Smooth muscle cell of bladder (primary cell): Measurements from ENCODE around the gene AP3B2. TPM values are rescaled to one million over a fixed set of nuclear protein-coding genes. Genes with fewer than 3 reads are reported as not detected.

Experiments used
- total RNA-seq: library from RNA; depleted of rRNA; stranded (reverse); fragments of >200 nt; gene quantifications from 2 replicates; pipeline ENCODE4 v1.2.3, GENCODE V29; 2014

The AP3B2 gene, protein sequence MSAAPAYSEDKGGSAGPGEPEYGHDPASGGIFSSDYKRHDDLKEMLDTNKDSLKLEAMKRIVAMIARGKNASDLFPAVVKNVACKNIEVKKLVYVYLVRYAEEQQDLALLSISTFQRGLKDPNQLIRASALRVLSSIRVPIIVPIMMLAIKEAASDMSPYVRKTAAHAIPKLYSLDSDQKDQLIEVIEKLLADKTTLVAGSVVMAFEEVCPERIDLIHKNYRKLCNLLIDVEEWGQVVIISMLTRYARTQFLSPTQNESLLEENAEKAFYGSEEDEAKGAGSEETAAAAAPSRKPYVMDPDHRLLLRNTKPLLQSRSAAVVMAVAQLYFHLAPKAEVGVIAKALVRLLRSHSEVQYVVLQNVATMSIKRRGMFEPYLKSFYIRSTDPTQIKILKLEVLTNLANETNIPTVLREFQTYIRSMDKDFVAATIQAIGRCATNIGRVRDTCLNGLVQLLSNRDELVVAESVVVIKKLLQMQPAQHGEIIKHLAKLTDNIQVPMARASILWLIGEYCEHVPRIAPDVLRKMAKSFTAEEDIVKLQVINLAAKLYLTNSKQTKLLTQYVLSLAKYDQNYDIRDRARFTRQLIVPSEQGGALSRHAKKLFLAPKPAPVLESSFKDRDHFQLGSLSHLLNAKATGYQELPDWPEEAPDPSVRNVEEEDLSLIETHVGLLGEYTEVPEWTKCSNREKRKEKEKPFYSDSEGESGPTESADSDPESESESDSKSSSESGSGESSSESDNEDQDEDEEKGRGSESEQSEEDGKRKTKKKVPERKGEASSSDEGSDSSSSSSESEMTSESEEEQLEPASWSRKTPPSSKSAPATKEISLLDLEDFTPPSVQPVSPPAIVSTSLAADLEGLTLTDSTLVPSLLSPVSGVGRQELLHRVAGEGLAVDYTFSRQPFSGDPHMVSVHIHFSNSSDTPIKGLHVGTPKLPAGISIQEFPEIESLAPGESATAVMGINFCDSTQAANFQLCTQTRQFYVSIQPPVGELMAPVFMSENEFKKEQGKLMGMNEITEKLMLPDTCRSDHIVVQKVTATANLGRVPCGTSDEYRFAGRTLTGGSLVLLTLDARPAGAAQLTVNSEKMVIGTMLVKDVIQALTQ
- total RNA-seq: 0.28 and 0.43 TPM in 2 replicates

DNA sequence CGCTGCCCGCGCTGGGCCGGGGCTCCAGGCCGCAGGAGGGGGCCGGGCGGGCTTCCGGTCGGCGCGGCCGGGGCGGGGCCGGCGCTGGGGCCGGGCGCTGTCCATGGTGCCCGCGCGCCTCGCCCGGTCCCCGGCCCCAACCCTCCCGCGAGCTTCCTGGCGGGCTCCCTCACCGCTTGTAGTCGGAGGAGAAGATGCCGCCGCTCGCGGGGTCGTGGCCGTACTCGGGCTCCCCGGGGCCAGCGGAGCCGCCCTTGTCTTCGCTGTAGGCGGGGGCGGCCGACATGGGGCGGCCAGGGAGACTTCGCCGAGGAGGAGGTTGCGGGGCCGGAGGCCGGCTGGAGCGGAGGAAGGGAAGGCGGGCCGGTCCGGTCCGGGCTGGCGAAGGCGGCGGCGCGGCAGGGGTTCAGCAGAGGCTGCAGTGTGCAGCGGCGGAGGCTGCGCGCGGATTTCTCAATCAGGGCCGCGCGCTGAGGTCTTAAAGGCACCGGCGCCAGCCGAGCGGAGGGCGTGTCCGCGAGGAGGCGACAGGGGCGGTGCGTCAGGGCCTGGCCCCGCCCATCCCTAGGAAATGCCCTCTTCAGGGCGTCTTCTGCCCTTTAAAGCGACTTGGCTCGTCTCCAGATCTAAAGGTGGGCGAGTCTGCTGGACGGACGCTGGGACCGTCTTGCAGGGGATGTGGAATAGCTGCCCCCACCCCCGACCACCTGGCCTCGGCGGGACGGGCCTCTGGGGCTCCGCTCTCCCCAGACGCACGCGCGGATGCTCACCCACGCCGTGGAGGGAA lies at the start of gene AP3B2:
TSS of gene AP3B2 (minus strand) at position 455 of the 787 bp plus-strand sequence. CDS start at position 286, 169 bp downstream.

DNA sequence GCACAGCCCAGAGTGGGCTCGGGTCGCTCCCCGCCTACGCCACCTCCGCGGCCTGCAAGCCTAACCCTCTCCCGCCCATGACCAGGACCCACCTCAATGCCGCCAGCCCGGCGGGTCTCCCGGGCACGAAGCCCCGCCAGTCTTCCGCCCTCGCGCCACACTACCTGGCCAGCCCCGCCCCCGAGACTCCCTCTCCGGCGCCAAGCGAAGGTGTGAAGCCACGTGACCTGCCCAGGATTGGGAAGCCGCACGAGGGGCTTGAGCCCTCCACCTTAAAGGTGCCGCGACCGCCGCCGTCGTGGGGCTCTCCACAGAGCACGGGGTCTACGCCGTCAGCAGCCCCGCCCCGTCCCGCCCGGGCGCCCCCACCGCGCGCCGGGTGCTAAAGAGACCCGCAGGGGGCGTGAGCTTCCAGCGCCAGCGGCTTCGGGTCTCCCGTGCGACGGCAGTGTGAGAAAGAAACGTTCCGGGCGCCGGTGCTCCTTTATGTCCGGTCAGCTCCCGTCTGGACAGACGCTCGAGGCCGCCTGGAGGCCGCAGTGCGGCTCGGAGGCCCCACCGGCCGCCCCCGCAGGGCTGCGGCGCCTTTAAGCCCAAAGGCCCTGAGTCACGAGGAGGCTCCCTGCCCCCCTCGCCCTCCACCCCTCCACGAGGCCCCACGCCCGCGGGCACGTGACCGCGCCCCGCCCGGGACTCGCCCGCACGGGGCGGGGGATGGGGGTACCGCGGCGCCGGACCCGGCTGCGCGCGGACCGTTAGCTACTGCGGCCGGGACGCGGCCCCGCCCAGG lies 62.4 kb downstream of the AP3B2 start, which contains the start of gene CPEB1:
TSS of gene CPEB1 (minus strand) at position 319 of the 790 bp plus-strand sequence. CDS start 18,904 bp downstream, outside the sequence.

Other genes with a start within 250 kb of the AP3B2 start
- 2,706 and 3,179 TPM in 2 replicates for gene RPS17, start 169.4 kb downstream of the AP3B2 start, total RNA-seq
- 12.5 and 13.7 TPM in 2 replicates for gene CPEB1, start 62.5 kb downstream of the AP3B2 start, total RNA-seq
- gene FSD2, start 96.2 kb upstream of the AP3B2 start, total RNA-seq: not detected in 2 replicates
- 2.8 and 4.1 TPM in 2 replicates for gene WHAMM, start 99.8 kb upstream of the AP3B2 start, total RNA-seq
- 2.4 and 2.6 TPM in 2 replicates for gene HOMER2, start 242.8 kb upstream of the AP3B2 start, total RNA-seq